ENCODE results near the gene RGSL1.

The RGSL1 gene

DNA sequence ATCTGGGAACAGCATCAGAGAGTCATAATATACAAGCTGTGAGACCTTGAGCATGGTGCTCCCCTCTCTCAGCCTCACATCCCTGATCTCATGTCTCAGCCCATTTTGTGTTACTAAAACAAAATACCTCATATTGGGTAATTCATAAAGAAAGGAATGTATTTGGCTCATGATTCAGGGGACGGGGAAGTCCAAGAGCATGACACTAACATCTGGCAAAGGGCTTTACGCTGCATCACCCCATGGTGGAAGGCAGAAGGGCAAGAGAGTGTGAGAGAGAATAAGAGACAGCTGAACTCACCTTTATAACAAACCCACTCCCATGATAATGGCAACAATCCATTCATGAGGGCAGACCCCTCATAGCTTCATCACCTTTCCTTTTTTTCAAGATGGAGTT is 102.6 kb downstream of the RGSL1 start:
- no peak for DNase-seq

- no peak for DNase-seq
These were observed 105.5 kb downstream of the RGSL1 start for GRCh38 chr1:182555493-182555892.

GRCh38 chr1:182556279-182556678 is 106.3 kb downstream of the RGSL1 start:
- no peak for DNase-seq

DNA sequence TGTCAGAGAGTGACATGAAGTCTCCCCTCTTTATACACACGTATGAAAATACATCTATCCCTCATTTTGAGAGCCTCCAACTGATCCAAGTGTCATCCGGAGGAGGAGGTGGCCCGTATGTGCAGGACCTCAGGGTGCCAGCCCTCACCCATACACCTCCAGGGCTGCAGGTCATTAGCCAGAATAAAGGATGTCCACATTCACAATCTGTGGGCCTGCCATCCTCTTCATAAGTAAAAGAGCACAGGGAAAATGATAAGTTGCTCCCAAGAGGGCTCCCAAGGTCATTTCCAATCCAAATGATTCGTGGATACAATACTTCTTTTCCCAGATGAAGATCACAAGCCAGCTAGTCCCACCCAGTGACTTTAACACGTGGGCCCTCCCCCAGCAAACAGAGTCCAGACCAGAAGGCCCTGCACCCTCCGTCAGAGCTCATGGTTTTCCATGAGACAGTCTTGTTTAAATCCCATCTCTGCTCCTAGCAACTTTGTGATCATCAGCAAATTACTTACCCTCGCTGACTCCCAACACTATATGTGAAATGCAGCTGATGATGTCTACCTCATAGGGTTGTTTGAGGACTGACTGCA is 110.5 kb downstream of the RGSL1 start:
- no peak for DNase-seq

DNA sequence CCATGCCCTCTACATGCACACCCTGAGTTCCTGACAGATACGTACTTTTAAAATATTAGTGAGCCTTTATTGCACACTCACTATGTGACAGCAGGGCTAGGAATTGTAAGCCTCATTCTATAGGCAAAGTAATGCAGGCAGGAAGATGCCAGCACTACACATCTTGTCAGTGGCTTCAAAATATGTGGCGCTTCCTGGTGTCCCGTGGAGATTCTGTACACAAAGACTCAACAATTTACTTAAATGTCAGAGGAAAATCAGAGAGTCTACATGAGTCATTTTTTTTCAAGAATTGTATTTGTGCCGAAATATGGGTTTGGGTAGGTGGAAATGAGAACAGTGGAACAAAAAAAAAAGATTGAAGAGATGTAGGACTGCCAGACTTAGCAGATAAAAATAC is 111.5 kb downstream of the RGSL1 start:
- DNase-seq, result no peak

DNA sequence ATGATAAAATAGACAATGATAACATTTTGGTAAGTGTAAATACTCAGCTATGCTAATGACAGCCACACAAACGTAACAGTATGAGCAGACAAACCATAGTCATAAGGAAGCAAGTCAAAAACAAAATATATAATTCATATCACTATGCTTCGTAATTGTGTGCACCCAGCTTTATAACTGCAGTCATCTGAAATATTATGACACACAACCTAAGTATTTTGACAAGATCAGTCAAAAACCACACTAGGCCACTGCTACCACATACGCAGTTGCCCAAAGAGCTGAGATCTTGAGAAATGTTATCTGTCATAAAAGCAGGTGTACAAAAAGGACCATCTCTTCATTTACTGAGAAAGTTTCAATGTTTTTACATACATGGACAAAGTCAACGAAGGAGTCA is 113.1 kb downstream of the RGSL1 start:
- DNase-seq, result no peak

DNA sequence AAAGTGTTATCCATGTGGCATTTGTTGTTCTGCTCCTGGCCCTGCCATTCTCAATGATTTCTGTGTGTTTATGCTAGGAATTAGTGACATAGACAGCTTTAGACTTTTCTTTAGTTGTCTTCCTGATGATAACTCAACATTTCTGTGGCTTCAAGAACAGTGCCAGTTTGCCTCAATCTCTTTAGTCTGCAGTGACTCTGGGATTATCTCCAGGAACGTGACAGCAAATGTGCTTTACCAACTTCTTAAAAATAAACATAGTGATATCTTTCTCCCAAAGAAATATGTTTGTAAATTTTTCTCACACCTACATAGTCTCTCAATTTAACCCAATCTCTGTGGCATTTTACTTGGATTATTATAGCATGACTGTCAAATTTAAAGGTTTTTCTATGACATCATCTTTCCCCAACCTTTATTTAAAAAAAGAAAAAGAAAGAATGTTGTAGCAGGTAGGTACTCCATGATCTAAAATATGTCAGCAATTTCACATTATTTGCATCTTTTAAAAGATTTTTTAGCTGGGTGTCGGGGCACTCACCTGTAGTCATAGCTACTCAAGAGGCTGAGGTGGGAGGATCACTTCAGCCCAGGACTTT is 114.6 kb downstream of the RGSL1 start:
- DNase-seq, result no peak

GRCh38 chr1:182565537-182565936 is 115.6 kb downstream of the RGSL1 start:
- no peak for DNase-seq

DNA sequence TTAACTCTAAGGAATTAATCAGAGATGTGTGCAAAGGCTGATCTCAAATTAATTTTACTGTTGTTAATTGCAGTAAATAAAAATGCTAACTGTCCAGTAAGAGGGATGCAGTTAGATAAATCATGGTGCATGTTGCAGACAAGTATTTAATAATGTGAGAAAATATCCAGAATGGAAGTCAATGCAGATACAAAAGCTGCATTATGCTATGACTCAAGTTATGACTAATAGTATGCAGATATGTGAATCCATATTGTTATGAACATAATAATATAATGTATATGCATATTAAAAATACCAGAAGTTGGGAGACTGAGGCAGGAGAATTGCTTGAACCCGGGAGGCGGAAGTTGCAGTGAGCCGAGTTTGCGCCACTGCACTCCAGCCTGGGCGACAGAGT is 117.7 kb downstream of the RGSL1 start:
- no peak for DNase-seq

DNA sequence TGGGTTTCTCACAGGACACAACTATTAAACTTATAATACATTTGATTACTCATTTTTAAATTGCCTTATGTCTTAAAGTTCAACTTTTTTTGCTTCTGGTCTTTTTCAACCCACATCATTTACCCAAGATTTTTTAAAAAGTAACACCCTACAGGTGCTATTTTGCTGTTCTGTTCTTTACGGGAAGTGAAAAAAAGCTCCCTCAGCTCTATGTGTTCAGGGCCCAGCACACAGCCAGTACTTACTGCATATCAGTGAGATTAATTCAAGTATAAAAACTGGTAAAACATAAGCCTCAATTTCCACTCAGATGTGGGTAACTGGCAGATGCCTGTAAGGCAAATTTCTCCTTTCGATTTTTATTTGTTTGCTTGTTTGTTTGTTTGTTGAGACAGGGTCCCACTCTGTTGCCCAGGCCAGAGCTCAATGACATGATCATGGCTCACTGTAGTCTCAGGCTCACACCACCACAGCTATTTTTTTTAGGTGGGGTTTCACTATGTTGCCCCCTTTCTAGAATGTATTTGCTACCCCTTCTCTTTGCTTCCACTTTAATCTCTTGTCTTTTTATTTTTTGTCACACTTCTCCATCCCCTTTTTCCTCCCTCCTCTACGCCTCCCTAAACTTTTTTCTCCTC is 118.8 kb downstream of the RGSL1 start:
- no peak for DNase-seq

- no peak for DNase-seq
These were observed 120.1 kb downstream of the RGSL1 start for GRCh38 chr1:182569939-182570610.

GRCh38 chr1:182570611-182570970 is 120.6 kb downstream of the RGSL1 start:
- DNase-seq, result no peak

- no peak for DNase-seq
These were observed 124.2 kb downstream of the RGSL1 start for GRCh38 chr1:182574156-182574555.

DNA sequence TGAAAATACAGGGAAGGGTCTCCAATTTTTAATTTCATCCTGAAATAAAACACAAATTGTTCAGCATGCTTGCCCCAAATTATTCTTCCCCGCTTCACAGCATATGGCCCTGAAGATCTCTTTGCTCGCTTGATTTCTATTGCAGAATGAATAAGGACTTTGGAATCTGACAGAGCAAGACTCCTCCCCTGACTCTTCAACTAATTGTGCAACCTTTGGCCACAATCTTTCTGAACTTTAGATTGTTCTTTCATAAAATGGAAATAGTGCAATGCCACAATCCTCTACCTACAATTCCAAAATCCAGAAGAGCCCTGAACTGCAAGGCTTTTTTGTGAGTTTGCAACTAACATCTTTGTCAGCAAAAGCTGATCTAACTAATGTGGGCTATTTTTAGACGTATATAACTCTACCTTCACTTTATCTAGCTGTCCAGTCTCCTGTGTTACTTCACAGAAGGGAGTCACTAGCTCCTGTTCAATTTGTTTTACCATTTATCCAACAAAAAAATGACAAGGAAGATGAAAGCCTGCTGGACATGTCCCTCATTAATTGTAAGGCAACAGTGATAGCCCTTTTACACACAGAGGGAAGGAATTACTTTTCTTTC is 125.7 kb downstream of the RGSL1 start:
- DNase-seq, result no peak

DNA sequence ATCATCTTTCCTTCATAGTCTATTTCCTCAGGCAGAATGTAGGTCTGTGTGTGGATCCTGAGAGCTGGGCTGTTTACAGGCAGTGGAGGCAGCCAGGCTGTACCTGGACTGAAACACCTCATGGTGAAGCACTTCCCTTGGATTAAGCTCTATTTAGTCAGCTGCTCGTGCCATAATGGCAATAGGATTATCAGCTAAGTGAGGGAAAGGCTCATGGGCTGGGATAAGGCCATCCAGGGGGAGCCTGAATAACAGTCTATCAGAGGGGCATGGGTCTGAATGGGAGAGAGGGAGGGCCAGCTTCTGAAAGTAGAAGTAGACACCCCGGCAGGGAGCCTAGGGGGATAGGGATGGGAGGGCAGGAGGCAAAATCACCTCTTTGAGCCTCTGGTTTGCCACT is 130.8 kb downstream of the RGSL1 start:
- DNase-seq, result no peak

GRCh38 chr1:182584746-182585145 is 134.8 kb downstream of the RGSL1 start:
- no peak for DNase-seq

- no peak for DNase-seq
These were observed 136.4 kb downstream of the RGSL1 start for GRCh38 chr1:182586380-182586779.

GRCh38 chr1:182587093-182587492 is 137.1 kb downstream of the RGSL1 start:
- DNase-seq, result no peak

DNA sequence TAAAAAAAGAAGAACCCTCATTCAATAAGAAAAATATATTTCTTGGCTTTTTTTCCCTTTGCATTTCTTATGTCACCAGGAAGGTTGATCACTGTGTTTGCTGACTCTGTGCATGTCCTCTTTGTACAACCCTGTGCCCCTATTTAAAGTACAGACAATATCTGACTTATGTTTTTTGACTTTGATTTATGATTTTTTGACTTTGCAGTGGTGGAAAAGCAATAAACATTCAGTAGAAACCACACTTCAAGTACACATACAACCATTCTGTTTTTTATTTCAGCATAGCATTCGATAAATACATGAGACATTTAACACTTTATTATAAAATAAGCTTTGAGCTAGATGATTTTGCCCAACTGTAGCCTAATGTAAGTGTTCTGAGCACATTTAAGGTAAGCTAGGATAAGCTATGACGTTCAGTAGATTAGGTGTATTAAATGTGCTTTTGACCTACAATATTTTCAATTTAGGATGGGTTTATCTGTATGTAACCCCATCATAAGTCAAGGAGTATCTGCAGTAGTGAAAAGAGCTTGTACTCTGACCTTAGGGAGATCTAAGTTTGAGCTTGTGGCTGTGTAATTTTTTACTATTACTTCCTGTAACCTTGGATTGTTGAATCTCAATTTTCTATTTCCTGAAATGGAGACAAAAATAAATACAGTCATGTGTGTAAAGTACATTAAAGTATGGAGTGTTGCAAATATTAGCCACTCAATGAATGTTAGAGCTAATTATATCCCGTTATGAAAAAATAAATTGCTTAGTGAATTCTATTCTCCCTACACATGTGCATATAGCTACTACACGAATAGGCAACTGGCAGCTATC is 137.9 kb downstream of the RGSL1 start:
- DNase-seq, result no peak

GRCh38 chr1:182588500-182589396 is 138.8 kb downstream of the RGSL1 start, which contains the start of gene RNASEL:
TSS of gene RNASEL (minus strand) at chr1:182589256. CDS start at chr1:182586806, 2,450 bp downstream.
- DNase-seq, result no peak

GRCh38 chr1:182589520-182589919 is 139.6 kb downstream of the RGSL1 start:
- DNase-seq, result no peak

DNA sequence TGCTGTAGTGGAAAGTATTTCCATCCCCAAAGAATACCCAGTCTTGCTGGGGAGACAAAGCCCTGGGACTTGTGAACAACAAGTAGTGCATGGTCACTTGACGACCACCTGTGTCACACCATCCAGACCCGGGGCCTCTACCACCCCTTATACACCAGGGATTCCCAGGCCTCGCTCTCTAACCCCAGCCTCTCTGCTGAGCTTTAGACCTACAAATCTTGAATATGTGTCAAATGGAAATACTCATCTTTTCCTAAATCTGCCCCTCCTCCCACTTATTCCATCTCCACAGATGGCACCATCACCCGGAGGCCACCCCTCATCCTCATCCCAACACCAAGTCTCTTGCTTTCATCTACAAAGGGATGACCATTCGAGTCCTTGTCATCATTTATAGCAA is 140.0 kb downstream of the RGSL1 start:
- no peak for DNase-seq
